ENCODE data around the gene FRMD4A.

- TF ChIP-seq POLR2A (IDR thresholded peaks at IDR 0.05; ENCODE audit: extremely low read depth, insufficient read length) (no peak), CTCF (IDR thresholded peaks at IDR 0.05; ENCODE audit: low read depth, low read length) (no peak), MAX (IDR thresholded peaks at IDR 0.05; ENCODE audit: low read depth, low read length) (no peak), MYC (IDR thresholded peaks at IDR 0.05; ENCODE audit: low read depth, low read length) (no peak)
Observed at GRCh38 chr10:14116837-14117236, 213.9 kb downstream of the FRMD4A start.

Data from NB4 (cell line).